PC-3 (cell line): Measurements from ENCODE around the gene CACNA2D2.

Source experiments
- CTCF ChIP-seq: fragments of 300-600 bp; sonication (generic); conservative IDR thresholded peaks from 2 replicates; pipeline ENCODE4 v1.5.1; 2017; ENCODE audit warnings: antibody characterized with exemption, low read depth, mild to moderate bottlenecking, low read length
- EZH2 ChIP-seq: fragments of 300-600 bp; sonication (generic); IDR thresholded peaks from one replicate; pipeline ENCODE4 v1.6.1; 2017; ENCODE audit warnings: antibody characterized with exemption, mild to moderate bottlenecking, low read length; ENCODE audit not compliant: unreplicated experiment
- EZH2phosphoT487 ChIP-seq: fragments of 300-600 bp; sonication (generic); IDR thresholded peaks from 2 replicates; pipeline ENCODE4 v1.6.1; 2018; ENCODE audit warnings: mild to moderate bottlenecking, antibody characterized with exemption, low read length, borderline replicate concordance

- no peak for TF ChIP-seq EZH2phosphoT487
- no peak for TF ChIP-seq CTCF
- no peak for TF ChIP-seq EZH2
These were observed 186.7 kb downstream of the CACNA2D2 start for GRCh38 chr3:50316657-50317242.
